Retina (tissue), 1 donor: ENCODE results near the gene RGCC.

Experiments
- DNase-seq: peaks from one replicate; pipeline ENCODE4 v3.0.0-alpha.2; 2016

The RGCC gene

GRCh38 chr13:41520016-41520659 lies 62.8 kb downstream of the RGCC start:
- no peak for DNase-seq
